Pons (tissue), 1 donor: ENCODE measurements around the gene PCAT6.
A peak's percentile ranks its signal among the peaks of the same experiment; 100 is the strongest.

Experiments used
- DNase-seq: peaks from one replicate; pipeline ENCODE4 v3.0.0-alpha.2; 2016; ENCODE audit warnings: low spot score

The PCAT6 gene

GRCh38 chr1:202848191-202848542 lies 37.4 kb downstream of the PCAT6 start:
- peak; percentile 22 for DNase-seq

- no peak for DNase-seq
Observed at GRCh38 chr1:202850593-202851362, 40.0 kb downstream of the PCAT6 start.

GRCh38 chr1:202852163-202852904 lies 41.6 kb downstream of the PCAT6 start:
- DNase-seq: no peak

DNA sequence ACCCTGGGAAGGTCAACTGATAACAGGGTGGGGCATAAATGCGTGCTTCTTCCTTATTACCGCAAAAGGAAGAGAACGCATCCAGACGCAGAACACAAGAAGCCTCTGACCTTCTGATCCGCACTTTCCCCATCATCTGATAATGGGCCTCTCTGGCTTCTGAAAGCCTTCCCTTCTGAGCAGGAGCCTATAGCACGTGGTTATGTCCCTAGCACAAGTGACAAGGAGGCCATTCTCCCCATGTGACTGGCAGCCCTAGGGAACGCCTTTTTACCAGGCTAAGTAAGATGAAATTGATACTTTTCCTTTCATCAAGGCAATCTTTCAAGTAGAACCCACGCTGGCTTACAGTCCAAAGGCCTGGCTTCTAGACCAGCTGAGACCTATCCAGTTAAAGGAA lies 44.0 kb downstream of the PCAT6 start:
- DNase-seq: no peak

DNA sequence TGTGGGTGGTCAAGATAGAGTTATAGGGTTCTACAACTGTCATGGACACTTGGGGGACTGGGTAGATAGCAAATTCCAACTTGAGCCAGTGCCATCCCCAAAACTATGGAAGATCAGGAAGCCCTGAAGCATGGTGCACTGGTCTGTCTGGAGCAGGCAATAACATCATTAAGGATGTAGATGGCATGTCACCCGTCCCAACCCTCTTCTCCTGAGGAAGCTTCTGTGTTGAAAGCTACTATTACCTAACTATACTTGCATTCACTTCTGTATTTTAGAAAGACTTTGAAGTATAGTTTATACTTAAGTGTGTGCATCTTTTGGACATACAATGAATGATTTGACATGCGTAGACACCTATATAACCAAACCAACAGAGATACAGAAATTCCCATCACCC lies 45.3 kb downstream of the PCAT6 start:
- DNase-seq: no peak

DNA sequence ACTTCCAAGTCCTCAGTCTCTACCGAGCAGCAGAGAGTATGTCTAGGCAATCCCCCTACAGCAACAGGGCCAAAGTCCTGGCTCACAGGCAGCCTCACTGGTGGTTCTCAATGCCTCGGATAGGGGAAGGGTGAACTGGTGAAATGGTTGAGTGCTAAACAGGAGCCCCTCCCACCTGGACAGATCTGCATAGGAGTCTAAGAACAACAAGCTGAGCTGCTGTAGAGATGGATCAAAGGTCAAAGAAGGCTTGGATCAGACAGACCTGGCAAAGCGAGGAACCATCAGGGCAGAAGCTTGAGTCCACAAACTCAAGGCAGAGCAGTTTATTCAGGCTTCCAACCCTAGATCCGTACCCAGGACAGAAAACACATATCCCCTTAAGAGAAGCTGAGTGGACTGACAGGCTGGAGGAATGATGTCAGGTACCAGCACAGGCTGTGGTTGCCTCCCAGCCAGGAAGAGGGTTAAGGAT lies 46.4 kb downstream of the PCAT6 start:
- DNase-seq: no peak

DNA sequence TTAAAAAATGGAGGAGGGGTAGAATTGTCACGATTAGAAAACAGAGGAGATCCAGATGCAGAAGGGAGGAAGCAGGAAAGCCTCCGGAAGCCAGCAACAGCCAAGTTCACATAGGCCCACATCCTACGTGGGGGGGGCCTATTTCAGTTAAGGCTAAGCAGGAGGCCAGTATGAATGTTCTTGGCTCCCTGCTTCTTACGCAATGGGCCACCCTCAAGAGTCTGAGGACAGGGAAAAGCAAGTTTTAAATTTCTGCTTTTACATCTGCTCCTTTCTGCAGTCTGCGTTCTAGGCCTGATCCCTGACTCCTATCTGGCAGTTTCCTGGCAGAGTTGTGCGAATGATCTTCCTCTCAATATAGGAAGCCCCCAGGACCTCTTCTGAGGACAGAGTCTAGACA lies 47.6 kb downstream of the PCAT6 start:
- DNase-seq: no peak

DNA sequence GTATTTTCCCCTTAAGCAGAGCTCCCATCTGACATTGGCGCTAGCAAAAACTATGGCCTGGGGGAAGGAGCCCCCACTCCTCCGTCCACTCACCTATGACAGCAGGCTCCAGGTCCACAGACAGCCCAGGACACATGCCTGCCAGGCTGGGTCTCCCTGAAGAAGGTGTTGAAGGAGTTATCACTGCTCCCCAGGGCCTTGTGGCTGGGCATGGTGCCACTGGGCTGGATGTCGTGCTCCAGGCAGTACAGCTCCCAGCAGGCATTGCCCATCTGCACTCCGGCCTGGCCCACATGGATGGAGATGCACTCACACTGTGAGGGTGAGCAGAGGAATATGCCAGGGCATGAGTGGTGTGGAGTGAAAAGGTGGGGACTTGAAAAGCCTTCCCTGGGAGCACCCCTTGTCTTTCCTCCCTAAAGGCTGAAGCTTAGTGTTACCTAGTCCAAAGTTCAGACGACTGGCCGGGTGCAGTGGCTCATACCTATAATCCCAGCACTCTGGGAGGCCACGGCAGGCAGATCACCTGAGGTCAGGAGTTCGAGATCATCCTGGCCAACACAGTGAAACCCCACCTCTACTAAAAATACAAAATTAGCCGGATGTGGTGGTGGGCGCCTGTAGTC lies 48.1 kb downstream of the PCAT6 start:
- DNase-seq: no peak

- no peak for DNase-seq
Observed at GRCh38 chr1:202860744-202861419, 50.1 kb downstream of the PCAT6 start.
